CD8-positive, alpha-beta memory T cell (primary cell): ENCODE results near the gene SERPINB8. TPM values are rescaled to one million over a fixed set of nuclear protein-coding genes. Genes with fewer than 3 reads are reported as not detected.
"Not testable (repeated sequence)": the region's sequence is repeated elsewhere in the genome, so short reads cannot be mapped to it uniquely, and the experiment has no call there.

ENCODE experiments used
- CTCF ChIA-PET: fragments of 350-600 bp; sonication (Branson Sonifier 250); formaldehyde crosslinking; loops from one replicate; lab custom pipeline; 2021; ENCODE audit warnings: antibody characterized with exemption; lab: Charles Lee
- POLR2A ChIA-PET: fragments of 350-600 bp; sonication (Branson Sonifier 250); formaldehyde crosslinking; loops from one replicate; lab custom pipeline; 2021; ENCODE audit warnings: antibody characterized with exemption; lab: Charles Lee
- DNase-seq, 5 donors: peaks; one replicate each; pipeline versions ENCODE4 v3.0.0 to v3.0.0-alpha.2; 2020 to 2022; ENCODE audit warnings: mixed read lengths in 1 of 5
- H3K27ac ChIP-seq: one replicate; pipeline ENCODE4 v1.7.0; 2013; ENCODE audit warnings: low read depth, mild to moderate bottlenecking, low read length, moderate library complexity
- H3K27me3 ChIP-seq: 2 replicates; pipeline ENCODE4 v1.7.0; 2013; ENCODE audit warnings: low read length, mild to moderate bottlenecking; ENCODE audit not compliant: insufficient read depth, poor library complexity, severe bottlenecking
- H3K36me3 ChIP-seq: 2 replicates; pipeline ENCODE4 v1.7.0; 2013; ENCODE audit warnings: mild to moderate bottlenecking, low read length, moderate library complexity; ENCODE audit not compliant: insufficient read depth
- H3K4me1 ChIP-seq: 2 replicates; pipeline ENCODE4 v1.7.0; 2013; ENCODE audit warnings: mild to moderate bottlenecking, low read length, moderate library complexity; ENCODE audit not compliant: insufficient read depth
- H3K4me3 ChIP-seq: 2 replicates; pipeline ENCODE4 v1.7.0; 2013; ENCODE audit warnings: mild to moderate bottlenecking, low read length
- H3K9me3 ChIP-seq: 2 replicates; pipeline ENCODE4 v1.7.0; 2013; ENCODE audit warnings: mild to moderate bottlenecking, low read length
- H3K27ac Mint-ChIP-seq, 8 donors: one replicate each; pipeline ENCODE4 v1.8.0; 2020 to 2021; ENCODE audit warnings: mixed read lengths in 8 of 8, mild to moderate bottlenecking in 6 of 8, inconsistent platforms in 3 of 8, moderate library complexity in 3 of 8
- H3K27me3 Mint-ChIP-seq, 2 donors: one replicate each; pipeline ENCODE4 v1.8.0; 2020 to 2021; ENCODE audit warnings: mixed read lengths in 2 of 2, mild to moderate bottlenecking in 1 of 2, moderate library complexity in 1 of 2
- H3K36me3 Mint-ChIP-seq, 3 donors: one replicate each; pipeline ENCODE4 v1.8.0; 2020 to 2021; ENCODE audit warnings: mixed read lengths in 3 of 3, inconsistent platforms in 1 of 3, mild to moderate bottlenecking in 1 of 3
- H3K4me1 Mint-ChIP-seq, 3 donors: one replicate each; pipeline ENCODE4 v1.8.0; 2020 to 2021; ENCODE audit warnings: mixed read lengths in 3 of 3, inconsistent platforms in 1 of 3, mild to moderate bottlenecking in 1 of 3
- H3K4me3 Mint-ChIP-seq, 7 donors: one replicate each; pipeline ENCODE4 v1.8.0; 2020 to 2021; ENCODE audit warnings: mixed read lengths in 7 of 7, mild to moderate bottlenecking in 6 of 7, moderate library complexity in 4 of 7, inconsistent platforms in 2 of 7
- H3K9me3 Mint-ChIP-seq, 5 donors: one replicate each; pipeline ENCODE4 v1.8.0; 2020 to 2022; ENCODE audit warnings: mixed read lengths in 5 of 5, mild to moderate bottlenecking in 3 of 5, moderate library complexity in 2 of 5, inconsistent platforms in 1 of 5
- polyA plus RNA-seq: library from polyadenylated mRNA; unstranded; fragments of 300-500 nt; fragmentation: Illumina TruSeq; gene quantifications from one replicate; pipeline ENCODE4 v1.2.3, GENCODE V29; 2021
- total RNA-seq, 2 experiments: library from RNA; stranded (reverse); gene quantifications; one replicate each; pipeline ENCODE4 v1.2.3, GENCODE V29; 2021

The SERPINB8 gene
- total and polyA plus RNA-seq, 3 experiments from 2014 or later: 14.9 to 17.9 (median 16.8) TPM

- H3K36me3 ChIP-seq: no peaks in the 10 kb centered on the region
- peaks cover 6% of the 10 kb centered on the region for H3K4me1 ChIP-seq
- no peak for DNase-seq
- Mint-ChIP-seq H3K36me3 (no peaks in the 10 kb centered on the region), H3K27me3 (peaks cover 4 to 14% of the 10 kb centered on the region in 2 donors), H3K27ac (no peak overlapping the region), H3K9me3 (no peaks in the 10 kb centered on the region), H3K4me1 (peaks cover 4 to 5% (median 5%) of the 10 kb centered on the region in 3 donors), H3K4me3 (peak overlapping the region in 2 of 7 donors; percentile 76 to 79)
- H3K27me3 ChIP-seq: peaks cover 7% of the 10 kb centered on the region
- no peaks in the 10 kb centered on the region for H3K9me3 ChIP-seq
- H3K4me3 ChIP-seq: peak overlapping the region; percentile 62
- ChIA-PET CTCF (interaction anchor here (0.8 to 2.8 kb wide), 6 partner anchors 9 to 426 kb away, joined by 3 to 22 read pairs (median 4); partner anchors contain the start of genes HMSD and SERPINB8), POLR2A (interaction anchor here (0.8 kb wide), 1 partner anchor 34 kb away, joined by 3 read pairs; no protein-coding TSS in a partner anchor)
- H3K27ac ChIP-seq: no peak overlapping the region
These were observed 32.9 kb upstream of the SERPINB8 start for GRCh38 chr18:63936932-63937393.

DNA sequence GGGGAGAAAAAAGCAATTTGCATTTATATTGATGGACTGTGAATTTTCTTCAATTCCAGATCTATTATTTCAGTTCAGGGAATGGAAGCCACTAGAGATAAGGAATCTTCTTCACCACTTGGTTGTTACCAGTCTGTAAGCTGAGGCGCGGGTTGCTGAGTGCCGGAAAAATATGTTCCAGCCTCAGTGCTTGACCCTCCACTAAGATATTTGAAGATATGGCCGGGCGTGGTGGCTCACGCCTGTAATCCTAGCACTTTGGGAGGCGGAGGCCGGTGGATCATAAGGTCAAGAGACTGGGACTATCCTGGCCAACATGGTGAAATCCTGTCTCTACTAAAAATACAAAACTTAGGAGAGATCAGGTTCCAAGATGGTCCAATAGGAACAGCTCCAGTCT lies 29.9 kb upstream of the SERPINB8 start:
- peaks cover 4 to 5% (median 5%) of the 10 kb centered on the region in 3 donors for H3K4me1 Mint-ChIP-seq
- CTCF ChIA-PET: interaction anchor here (1.6 kb wide), 1 partner anchor 24 kb away, joined by 3 read pairs; no protein-coding TSS in a partner anchor
- POLR2A ChIA-PET: no interaction called here
- no peak overlapping the region for H3K4me3 Mint-ChIP-seq
- no peak overlapping the region for H3K27ac Mint-ChIP-seq
- peaks cover 7% of the 10 kb centered on the region for H3K27me3 ChIP-seq
- no peaks in the 10 kb centered on the region for H3K36me3 ChIP-seq
- peaks cover 6% of the 10 kb centered on the region for H3K4me1 ChIP-seq
- no peaks in the 10 kb centered on the region for H3K9me3 Mint-ChIP-seq
- no peak overlapping the region for H3K4me3 ChIP-seq
- no peak for DNase-seq
- no peaks in the 10 kb centered on the region for H3K9me3 ChIP-seq
- no peak overlapping the region for H3K27ac ChIP-seq
- H3K36me3 Mint-ChIP-seq: no peaks in the 10 kb centered on the region
- H3K27me3 Mint-ChIP-seq: peaks cover 19 to 38% of the 10 kb centered on the region in 2 donors

DNA sequence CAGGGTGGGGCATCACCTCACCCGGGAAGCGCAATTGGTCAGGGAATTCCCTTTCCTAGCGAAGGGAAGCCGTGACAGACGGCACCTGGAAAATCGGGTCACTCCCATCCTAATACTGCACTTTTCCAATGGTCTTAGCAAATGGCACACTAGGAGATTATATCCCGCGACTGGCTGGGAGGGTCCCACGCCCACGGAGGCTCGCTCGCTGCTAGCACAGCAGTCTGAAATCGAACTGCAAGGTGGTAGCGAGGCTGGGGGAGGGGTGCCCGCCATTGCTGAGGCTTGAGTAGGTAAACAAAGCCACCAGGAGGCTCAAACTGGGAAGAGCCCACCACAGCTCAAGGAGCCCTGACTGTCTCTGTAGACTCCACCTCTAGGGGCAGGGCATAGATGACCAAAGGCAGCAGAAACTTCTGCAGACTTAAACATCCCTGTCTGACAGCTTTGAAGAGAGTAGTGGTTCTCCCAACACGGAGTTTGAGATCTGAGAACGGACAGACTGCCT lies 29.3 kb upstream of the SERPINB8 start:
- peaks cover 21 to 41% of the 10 kb centered on the region in 2 donors for H3K27me3 Mint-ChIP-seq
- H3K4me3 Mint-ChIP-seq, H3K36me3 Mint-ChIP-seq, H3K9me3 Mint-ChIP-seq, H3K27me3 ChIP-seq, DNase-seq, H3K27ac ChIP-seq, H3K4me1 Mint-ChIP-seq, H3K27ac Mint-ChIP-seq, H3K36me3 ChIP-seq, H3K4me1 ChIP-seq, POLR2A ChIA-PET, H3K9me3 ChIP-seq, H3K4me3 ChIP-seq: not testable (repeated sequence)
- CTCF ChIA-PET: interaction anchor here (1.6 kb wide), 1 partner anchor 23 kb away, joined by 3 read pairs; no protein-coding TSS in a partner anchor

- peaks cover 19 to 31% (median 23%) of the 10 kb centered on the region in 3 donors for H3K4me1 Mint-ChIP-seq
- peaks cover 25 to 58% of the 10 kb centered on the region in 2 donors for H3K27me3 Mint-ChIP-seq
- H3K4me3 Mint-ChIP-seq: no peak overlapping the region
- H3K4me1 ChIP-seq: no peaks in the 10 kb centered on the region
- POLR2A ChIA-PET: no interaction called here
- CTCF ChIA-PET: no interaction called here
- H3K4me3 ChIP-seq: no peak overlapping the region
- H3K9me3 Mint-ChIP-seq: no peaks in the 10 kb centered on the region
- no peaks in the 10 kb centered on the region for H3K36me3 ChIP-seq
- no peak overlapping the region for H3K27ac ChIP-seq
- no peak overlapping the region for H3K27ac Mint-ChIP-seq
- no peak for DNase-seq
- H3K36me3 Mint-ChIP-seq: no peaks in the 10 kb centered on the region
- no peaks in the 10 kb centered on the region for H3K27me3 ChIP-seq
- H3K9me3 ChIP-seq: no peaks in the 10 kb centered on the region
These were observed 22.7 kb upstream of the SERPINB8 start for GRCh38 chr18:63947051-63947790.

- Mint-ChIP-seq H3K27me3 (peaks cover 16 to 38% of the 10 kb centered on the region in 2 donors), H3K36me3 (no peaks in the 10 kb centered on the region), H3K27ac (peak within 1 kb of the TSS in 2 of 8 donors; percentile 22 to 77), H3K4me1 (peaks cover 19 to 31% (median 23%) of the 10 kb centered on the region in 3 donors), H3K4me3 (peak within 1 kb of the TSS; percentile 13 to 86 (median 68)), H3K9me3 (no peaks in the 10 kb centered on the region)
- Histone ChIP-seq H3K27me3 (no peaks in the 10 kb centered on the region), H3K36me3 (no peaks in the 10 kb centered on the region), H3K9me3 (no peaks in the 10 kb centered on the region), H3K27ac (no peak within 1 kb of the TSS), H3K4me1 (no peaks in the 10 kb centered on the region), H3K4me3 (peak within 1 kb of the TSS; percentile 26)
- peak in 4 of 5 donors; percentile 44 to 63 (median 52) for DNase-seq
- POLR2A ChIA-PET: no interaction called here
- CTCF ChIA-PET: interaction anchor here (1.2 kb wide), 2 partner anchors 10 to 13 kb away, joined by 3 to 7 read pairs; no protein-coding TSS in a partner anchor
These were observed 20.7 kb upstream of the SERPINB8 start, which contains the start of gene HMSD for GRCh38 chr18:63949068-63949737. HMSD (plus strand) TSS chr18:63949301; CDS start chr18:63953456, 4,155 bp downstream.

- Histone ChIP-seq H3K4me1 (no peaks in the 10 kb centered on the region), H3K4me3 (no peak overlapping the region), H3K27me3 (no peaks in the 10 kb centered on the region), H3K27ac (no peak overlapping the region), H3K36me3 (no peaks in the 10 kb centered on the region), H3K9me3 (no peaks in the 10 kb centered on the region)
- H3K36me3 Mint-ChIP-seq: no peaks in the 10 kb centered on the region
- H3K4me3 Mint-ChIP-seq: no peak overlapping the region
- peaks cover 10 to 22% of the 10 kb centered on the region in 2 donors for H3K27me3 Mint-ChIP-seq
- DNase-seq: no peak
- no peak overlapping the region for H3K27ac Mint-ChIP-seq
- peaks cover 19 to 31% (median 23%) of the 10 kb centered on the region in 3 donors for H3K4me1 Mint-ChIP-seq
- ChIA-PET POLR2A (no interaction called here), CTCF (no interaction called here)
- H3K9me3 Mint-ChIP-seq: no peaks in the 10 kb centered on the region
These were observed 18.6 kb upstream of the SERPINB8 start for GRCh38 chr18:63951302-63951705.

DNA sequence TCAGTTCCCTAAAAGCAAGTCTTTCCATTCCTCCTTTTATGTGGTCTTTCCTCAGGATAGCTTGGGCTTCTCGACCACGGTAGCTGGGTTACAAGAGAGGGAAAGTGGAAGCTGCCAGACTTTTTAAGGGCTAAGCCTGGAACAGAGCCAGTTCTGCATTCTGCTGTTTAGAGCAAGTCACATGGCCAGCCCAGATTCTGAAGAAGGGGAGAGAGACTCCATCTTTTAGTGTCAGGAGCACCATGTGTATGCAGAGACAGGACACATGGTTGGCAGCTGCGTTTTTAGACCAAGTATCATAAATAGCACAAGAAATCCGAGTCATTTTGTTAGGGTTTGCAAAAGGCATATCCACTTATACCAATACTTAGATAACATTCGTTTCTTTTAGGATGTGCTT lies 16.1 kb upstream of the SERPINB8 start:
- ChIA-PET CTCF (interaction anchor here (3.9 kb wide), 1 partner anchor 10 kb away, joined by 14 read pairs; no protein-coding TSS in a partner anchor), POLR2A (no interaction called here)
- peaks cover 11 to 21% (median 14%) of the 10 kb centered on the region in 3 donors for H3K4me1 Mint-ChIP-seq
- H3K27ac Mint-ChIP-seq: no peak overlapping the region
- Histone ChIP-seq H3K27me3 (no peaks in the 10 kb centered on the region), H3K9me3 (no peaks in the 10 kb centered on the region), H3K27ac (no peak overlapping the region), H3K4me3 (no peak overlapping the region), H3K4me1 (no peaks in the 10 kb centered on the region), H3K36me3 (no peaks in the 10 kb centered on the region)
- no peaks in the 10 kb centered on the region for H3K36me3 Mint-ChIP-seq
- peaks cover 6 to 21% of the 10 kb centered on the region in 2 donors for H3K27me3 Mint-ChIP-seq
- no peak overlapping the region for H3K4me3 Mint-ChIP-seq
- H3K9me3 Mint-ChIP-seq: no peaks in the 10 kb centered on the region
- no peak for DNase-seq
